OCI-M2 (cell line): ENCODE data around the gene BMAL1.
"Not testable (repeated sequence)": the region's sequence is repeated elsewhere in the genome, so short reads cannot be mapped to it uniquely, and the experiment has no call there.

ENCODE experiments used
- DNase-seq: peaks from one replicate; lab custom pipeline; 2025; ENCODE audit not compliant: unreplicated experiment; lab: John Stamatoyannopoulos, UW

Gene BMAL1

GRCh38 chr11:13436836-13437235 is 159.2 kb downstream of the BMAL1 start:
- not testable (repeated sequence) for DNase-seq
